Neural progenitor cell (in vitro differentiated cells): Measurements from ENCODE around the gene UNC13C. TPM values are rescaled to one million over a fixed set of nuclear protein-coding genes. Genes with fewer than 3 reads are reported as not detected.

ENCODE experiments used
- DNase-seq: peaks from one replicate; pipeline ENCODE4 v3.0.0-alpha.2; 2016; ENCODE audit warnings: low spot score
- H2AFZ ChIP-seq: fragments of 200-600 bp; sonication (generic); replicated peaks from 2 replicates; pipeline ENCODE4 v1.6.1; 2016; ENCODE audit warnings: antibody characterized with exemption
- H3F3A ChIP-seq: fragments of 200-600 bp; sonication (generic); 2 replicates; pipeline ENCODE4 v1.6.1; 2016; ENCODE audit warnings: antibody characterized with exemption, low read depth
- H3K27ac ChIP-seq: fragments of 200-600 bp; sonication (generic); 2 replicates; pipeline ENCODE4 v1.5.1; 2016; ENCODE audit warnings: mild to moderate bottlenecking
- H3K27me3 ChIP-seq: fragments of 200-600 bp; sonication (generic); 2 replicates; pipeline ENCODE4 v1.6.1; 2016; ENCODE audit warnings: mild to moderate bottlenecking, moderate library complexity
- H3K36me3 ChIP-seq: fragments of 200-600 bp; sonication (generic); 2 replicates; pipeline ENCODE4 v1.5.1; 2016
- H3K4me1 ChIP-seq: fragments of 200-600 bp; sonication (generic); 2 replicates; pipeline ENCODE4 v1.6.1; 2016; ENCODE audit warnings: mixed run types
- H3K4me2 ChIP-seq: fragments of 200-600 bp; sonication (generic); 2 replicates; pipeline ENCODE4 v1.6.1; 2016
- H3K4me3 ChIP-seq: fragments of 200-600 bp; sonication (generic); 2 replicates; pipeline ENCODE4 v1.5.1; 2016
- H3K79me2 ChIP-seq: fragments of 200-600 bp; sonication (generic); 2 replicates; pipeline ENCODE4 v1.6.1; 2016; ENCODE audit warnings: low read depth
- H3K9ac ChIP-seq: fragments of 200-600 bp; sonication (generic); 2 replicates; pipeline ENCODE4 v1.6.1; 2016
- H3K9me3 ChIP-seq: fragments of 200-600 bp; sonication (generic); 2 replicates; pipeline ENCODE4 v1.5.1; 2016; ENCODE audit warnings: low read depth
- H4K20me1 ChIP-seq: fragments of 200-600 bp; sonication (generic); 2 replicates; pipeline ENCODE4 v1.6.1; 2016; ENCODE audit warnings: low read depth
- H3K27ac Mint-ChIP-seq: 3 replicates; pipeline ENCODE4 v1.8.0; 2021; ENCODE audit warnings: mixed read lengths
- H3K27me3 Mint-ChIP-seq: 2 replicates; pipeline ENCODE4 v1.8.0; 2022; ENCODE audit warnings: low read depth, mild to moderate bottlenecking, inconsistent platforms, moderate library complexity, mixed read lengths; ENCODE audit not compliant: insufficient read depth
- H3K36me3 Mint-ChIP-seq: 3 replicates; pipeline ENCODE4 v1.8.0; 2021; ENCODE audit warnings: mixed read lengths
- H3K4me1 Mint-ChIP-seq: 3 replicates; pipeline ENCODE4 v1.8.0; 2021; ENCODE audit warnings: mixed read lengths
- H3K4me3 Mint-ChIP-seq: 3 replicates; pipeline ENCODE4 v1.8.0; 2021; ENCODE audit warnings: mild to moderate bottlenecking, moderate library complexity, mixed read lengths
- H3K9me3 Mint-ChIP-seq: 3 replicates; pipeline ENCODE4 v1.8.0; 2020; ENCODE audit warnings: mixed read lengths
- EZH2 ChIP-seq: fragments of 200-600 bp; sonication (generic); IDR thresholded peaks from 2 replicates; pipeline ENCODE4 v1.6.1; 2017; ENCODE audit warnings: antibody characterized with exemption, mild to moderate bottlenecking, moderate library complexity
- EZH2phosphoT487 ChIP-seq: fragments of 200-600 bp; sonication (generic); IDR thresholded peaks from 2 replicates; pipeline ENCODE4 v1.6.1; 2017; ENCODE audit warnings: antibody characterized with exemption
- total RNA-seq: library from RNA; depleted of rRNA; stranded (reverse); fragments of >200 nt; gene quantifications from 2 replicates; pipeline ENCODE4 v1.2.3, GENCODE V29; 2015; ENCODE audit warnings: low replicate concordance
- TF ChIP-seq, protein P1 (sequence below): fragments of 200-600 bp; sonication (generic); IDR thresholded peaks from 2 replicates; pipeline ENCODE4 v1.5.1; 2017; ENCODE audit warnings: antibody characterized with exemption, mild to moderate bottlenecking

UNC13C gene
- total RNA-seq, 1 donor from 2014 or later = not detected

DNA sequence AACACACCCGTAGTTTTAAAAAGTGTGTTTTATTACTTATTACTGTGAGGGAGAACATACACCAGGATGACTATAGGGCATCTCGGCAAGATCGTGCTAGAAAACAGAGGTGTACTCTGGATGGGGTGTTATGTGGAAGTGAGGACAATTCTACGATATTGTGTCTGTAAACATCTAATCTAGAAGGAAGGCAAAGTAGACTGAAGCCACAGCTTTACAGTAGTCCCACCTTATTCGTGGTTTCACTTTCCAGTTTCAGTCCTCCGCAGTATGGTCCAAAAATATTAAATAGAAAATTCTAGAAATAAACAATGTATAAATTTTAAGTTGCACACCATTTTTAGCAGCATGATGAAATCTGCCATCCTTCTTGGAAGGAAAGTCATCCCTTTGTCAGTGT lies 277.9 kb downstream of the UNC13C start:
- Mint-ChIP-seq H3K4me3 (no peak overlapping the region), H3K27ac (no peak overlapping the region), H3K9me3 (no peaks in the 10 kb centered on the region), H3K27me3 (no peaks in the 10 kb centered on the region), H3K4me1 (no peaks in the 10 kb centered on the region), H3K36me3 (no peaks in the 10 kb centered on the region)
- H3K4me1 ChIP-seq = no peaks in the 10 kb centered on the region
- peaks cover 18% of the 10 kb centered on the region for H3K9me3 ChIP-seq
- H3K27ac ChIP-seq = no peak overlapping the region
- no peak overlapping the region for H3K9ac ChIP-seq
- TF ChIP-seq EZH2phosphoT487 (no peak), EZH2 (no peak)
- TF ChIP-seq, protein P1, sequence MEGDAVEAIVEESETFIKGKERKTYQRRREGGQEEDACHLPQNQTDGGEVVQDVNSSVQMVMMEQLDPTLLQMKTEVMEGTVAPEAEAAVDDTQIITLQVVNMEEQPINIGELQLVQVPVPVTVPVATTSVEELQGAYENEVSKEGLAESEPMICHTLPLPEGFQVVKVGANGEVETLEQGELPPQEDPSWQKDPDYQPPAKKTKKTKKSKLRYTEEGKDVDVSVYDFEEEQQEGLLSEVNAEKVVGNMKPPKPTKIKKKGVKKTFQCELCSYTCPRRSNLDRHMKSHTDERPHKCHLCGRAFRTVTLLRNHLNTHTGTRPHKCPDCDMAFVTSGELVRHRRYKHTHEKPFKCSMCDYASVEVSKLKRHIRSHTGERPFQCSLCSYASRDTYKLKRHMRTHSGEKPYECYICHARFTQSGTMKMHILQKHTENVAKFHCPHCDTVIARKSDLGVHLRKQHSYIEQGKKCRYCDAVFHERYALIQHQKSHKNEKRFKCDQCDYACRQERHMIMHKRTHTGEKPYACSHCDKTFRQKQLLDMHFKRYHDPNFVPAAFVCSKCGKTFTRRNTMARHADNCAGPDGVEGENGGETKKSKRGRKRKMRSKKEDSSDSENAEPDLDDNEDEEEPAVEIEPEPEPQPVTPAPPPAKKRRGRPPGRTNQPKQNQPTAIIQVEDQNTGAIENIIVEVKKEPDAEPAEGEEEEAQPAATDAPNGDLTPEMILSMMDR = no peak
- no peaks in the 10 kb centered on the region for H3K79me2 ChIP-seq
- no peaks in the 10 kb centered on the region for H3K36me3 ChIP-seq
- H3F3A ChIP-seq = no peaks in the 10 kb centered on the region
- H3K27me3 ChIP-seq = no peaks in the 10 kb centered on the region
- H4K20me1 ChIP-seq = no peaks in the 10 kb centered on the region
- no peak overlapping the region for H3K4me3 ChIP-seq
- H3K4me2 ChIP-seq = no peak overlapping the region
- no peak overlapping the region for H2AFZ ChIP-seq
- DNase-seq = no peak

DNA sequence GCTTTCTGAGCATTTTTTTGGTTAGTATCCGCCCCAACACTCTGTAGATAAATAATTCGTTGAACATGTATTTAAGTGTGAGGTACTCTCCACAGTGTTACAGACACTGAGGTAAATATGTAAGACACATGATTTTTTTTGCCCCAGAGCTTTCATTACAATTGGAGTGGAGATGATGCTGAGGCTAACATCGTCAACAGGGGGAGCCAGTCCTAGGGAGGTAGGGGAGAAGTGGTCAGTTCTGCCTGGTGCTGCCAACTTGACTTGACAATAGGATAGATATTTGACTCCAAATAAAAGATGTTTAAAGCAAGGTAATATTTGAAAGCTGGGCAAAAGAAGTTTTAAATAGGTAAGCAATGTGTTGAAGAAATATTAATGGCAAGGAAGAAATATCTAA lies 295.7 kb downstream of the UNC13C start:
- Histone ChIP-seq H3K4me2 (no peak overlapping the region), H3K4me1 (no peaks in the 10 kb centered on the region), H2AFZ (no peak overlapping the region), H3K9ac (no peak overlapping the region), H4K20me1 (no peaks in the 10 kb centered on the region), H3K4me3 (no peak overlapping the region), H3K27ac (no peak overlapping the region), H3K79me2 (no peaks in the 10 kb centered on the region), H3K27me3 (no peaks in the 10 kb centered on the region), H3K36me3 (no peaks in the 10 kb centered on the region), H3K9me3 (peaks cover 26% of the 10 kb centered on the region), H3F3A (no peaks in the 10 kb centered on the region)
- H3K27me3 Mint-ChIP-seq = no peaks in the 10 kb centered on the region
- no peak overlapping the region for H3K27ac Mint-ChIP-seq
- DNase-seq = no peak
- H3K4me1 Mint-ChIP-seq = no peaks in the 10 kb centered on the region
- no peak overlapping the region for H3K4me3 Mint-ChIP-seq
- H3K36me3 Mint-ChIP-seq = no peaks in the 10 kb centered on the region
- TF ChIP-seq, protein P1 = peak; percentile 27
- no peak for TF ChIP-seq EZH2
- TF ChIP-seq EZH2phosphoT487 = no peak
- no peaks in the 10 kb centered on the region for H3K9me3 Mint-ChIP-seq

DNA sequence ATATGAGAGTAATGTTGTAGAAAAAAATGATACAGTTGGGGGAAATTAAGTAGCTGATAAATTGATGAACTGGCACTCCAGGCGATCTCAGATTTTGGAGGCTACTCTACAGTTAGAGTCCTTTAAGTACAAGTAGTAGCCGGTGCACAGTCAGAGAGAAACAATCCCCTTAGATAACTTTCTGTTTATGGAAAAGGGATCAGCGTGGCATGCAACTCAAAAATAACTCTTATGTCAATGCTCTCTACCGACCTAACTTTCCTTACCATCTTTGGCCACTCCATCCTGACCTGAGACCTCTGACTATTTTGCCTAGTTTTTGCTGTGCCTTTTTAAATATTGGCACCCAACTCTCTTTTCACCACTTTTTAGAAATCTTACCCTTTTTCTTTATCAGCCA lies 299.6 kb downstream of the UNC13C start:
- H3K36me3 ChIP-seq = no peaks in the 10 kb centered on the region
- no peaks in the 10 kb centered on the region for H3K36me3 Mint-ChIP-seq
- no peaks in the 10 kb centered on the region for H3K27me3 Mint-ChIP-seq
- H3K79me2 ChIP-seq = no peaks in the 10 kb centered on the region
- H3K27ac ChIP-seq = no peak overlapping the region
- H3K9me3 Mint-ChIP-seq = no peaks in the 10 kb centered on the region
- no peak for TF ChIP-seq EZH2
- no peak overlapping the region for H3K9ac ChIP-seq
- H3K27me3 ChIP-seq = no peaks in the 10 kb centered on the region
- no peak overlapping the region for H3K4me3 Mint-ChIP-seq
- H3K9me3 ChIP-seq = peaks cover 17% of the 10 kb centered on the region
- H2AFZ ChIP-seq = no peak overlapping the region
- H3K4me1 Mint-ChIP-seq = no peaks in the 10 kb centered on the region
- no peaks in the 10 kb centered on the region for H3K4me1 ChIP-seq
- H4K20me1 ChIP-seq = no peaks in the 10 kb centered on the region
- H3K4me3 ChIP-seq = no peak overlapping the region
- H3K27ac Mint-ChIP-seq = no peak overlapping the region
- no peak for DNase-seq
- no peaks in the 10 kb centered on the region for H3F3A ChIP-seq
- no peak overlapping the region for H3K4me2 ChIP-seq

DNA sequence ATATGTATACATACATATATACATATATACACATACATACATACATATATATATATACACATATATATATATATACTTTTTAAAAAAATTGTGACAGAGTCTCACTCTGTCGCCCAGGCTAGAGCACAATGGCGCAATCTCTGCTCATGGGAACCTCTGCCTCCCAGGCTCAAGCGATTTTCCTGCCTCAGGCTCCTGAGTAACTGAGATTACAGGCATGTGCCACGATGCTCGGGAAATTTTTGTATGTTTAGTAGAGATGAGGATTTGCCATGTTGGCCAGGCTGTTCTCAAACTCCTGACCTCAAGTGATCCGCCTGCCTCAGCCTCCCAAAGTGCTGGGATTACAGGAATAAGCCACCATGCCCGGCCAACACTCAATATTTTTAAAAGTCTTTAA lies 302.5 kb downstream of the UNC13C start:
- H3K27me3 Mint-ChIP-seq = no peaks in the 10 kb centered on the region
- no peaks in the 10 kb centered on the region for H3K4me1 ChIP-seq
- H3K27ac ChIP-seq = no peak overlapping the region
- TF ChIP-seq EZH2 = no peak
- TF ChIP-seq, protein P1 = no peak
- DNase-seq = no peak
- no peaks in the 10 kb centered on the region for H3K36me3 ChIP-seq
- H3K27ac Mint-ChIP-seq = no peak overlapping the region
- H3K27me3 ChIP-seq = no peaks in the 10 kb centered on the region
- peaks cover 12% of the 10 kb centered on the region for H3K9me3 ChIP-seq
- H3K36me3 Mint-ChIP-seq = no peaks in the 10 kb centered on the region
- no peaks in the 10 kb centered on the region for H3K9me3 Mint-ChIP-seq
- no peak overlapping the region for H3K4me2 ChIP-seq
- H2AFZ ChIP-seq = no peak overlapping the region
- no peaks in the 10 kb centered on the region for H3F3A ChIP-seq
- H3K9ac ChIP-seq = no peak overlapping the region
- no peaks in the 10 kb centered on the region for H4K20me1 ChIP-seq
- H3K4me3 ChIP-seq = no peak overlapping the region
- H3K4me3 Mint-ChIP-seq = no peak overlapping the region
- no peaks in the 10 kb centered on the region for H3K4me1 Mint-ChIP-seq
- H3K79me2 ChIP-seq = no peaks in the 10 kb centered on the region
